HepG2 (cell line): ENCODE measurements around the gene GLTPD2. TPM values are rescaled to one million over a fixed set of nuclear protein-coding genes. Genes with fewer than 3 reads are reported as not detected.

ENCODE experiments used
- AFF4 ChIP-seq: sonication (generic); formaldehyde crosslinking; IDR thresholded peaks from 2 replicates; pipeline ENCODE4 v1.4.0; 2020; ENCODE audit warnings: missing genetic modification reagents
- ARID5B ChIP-seq: IDR thresholded peaks from 2 replicates; pipeline ENCODE4 v1.4.0; 2020; ENCODE audit warnings: mild to moderate bottlenecking, missing genetic modification reagents
- HES4 ChIP-seq: sonication (generic); formaldehyde crosslinking; IDR thresholded peaks from 2 replicates; pipeline ENCODE4 v1.9.0; 2021; ENCODE audit warnings: mild to moderate bottlenecking, missing genetic modification reagents, borderline replicate concordance
- IRX3 ChIP-seq: sonication (generic); formaldehyde crosslinking; IDR thresholded peaks from 2 replicates; pipeline ENCODE4 v1.8.1; 2023; ENCODE audit warnings: mild to moderate bottlenecking, low read depth, missing genetic modification reagents, borderline replicate concordance
- MEIS1 ChIP-seq: sonication (generic); formaldehyde crosslinking; IDR thresholded peaks from 2 replicates; pipeline ENCODE4 v1.9.0; 2021; ENCODE audit warnings: mild to moderate bottlenecking, missing genetic modification reagents, moderate library complexity, borderline replicate concordance
- NFKBIZ ChIP-seq: IDR thresholded peaks from 2 replicates; pipeline ENCODE4 v1.6.1; 2018; ENCODE audit warnings: missing genetic modification reagents, missing compliant biosample characterization
- PHF8 ChIP-seq: sonication (generic); formaldehyde crosslinking; IDR thresholded peaks from 2 replicates; pipeline ENCODE4 v1.5.0; 2020; ENCODE audit warnings: missing genetic modification reagents
- RBFOX2 ChIP-seq: fragments of 200-400 bp; formaldehyde crosslinking; IDR thresholded peaks from 2 replicates; pipeline ENCODE4 v1.6.1; 2017; ENCODE audit warnings: low read depth, mild to moderate bottlenecking, low read length
- RXRB ChIP-seq: IDR thresholded peaks from 2 replicates; pipeline ENCODE4 v1.6.1; 2016; ENCODE audit warnings: borderline replicate concordance, missing genetic modification reagents, missing compliant biosample characterization
- SMAD3 ChIP-seq: sonication (generic); formaldehyde crosslinking; IDR thresholded peaks from 2 replicates; pipeline ENCODE4 v1.4.0; 2020; ENCODE audit warnings: missing genetic modification reagents
- TFAP4 ChIP-seq: sonication (generic); IDR thresholded peaks from 2 replicates; pipeline ENCODE4 v1.6.1; 2016; ENCODE audit warnings: low read depth, borderline replicate concordance
- TGIF2 ChIP-seq: IDR thresholded peaks from 2 replicates; pipeline ENCODE4 v1.6.1; 2016; ENCODE audit warnings: control low read depth, missing compliant biosample characterization
- ZBTB49 ChIP-seq: sonication (generic); formaldehyde crosslinking; IDR thresholded peaks from 2 replicates; pipeline ENCODE4 v1.4.0; 2020; ENCODE audit warnings: missing genetic modification reagents, borderline replicate concordance
- ZNF3 ChIP-seq: IDR thresholded peaks from 2 replicates; pipeline ENCODE4 v1.7.0; 2017; ENCODE audit warnings: inconsistent platforms
- ZNF563 ChIP-seq: sonication (generic); formaldehyde crosslinking; IDR thresholded peaks from 2 replicates; pipeline ENCODE4 v1.8.0; 2022; ENCODE audit warnings: mild to moderate bottlenecking, moderate library complexity, missing genetic modification reagents
- ZNF564 ChIP-seq: sonication (generic); formaldehyde crosslinking; IDR thresholded peaks from 2 replicates; pipeline ENCODE4 v1.8.1; 2023; ENCODE audit warnings: mild to moderate bottlenecking, missing genetic modification reagents
- ZNF7 ChIP-seq: IDR thresholded peaks from 2 replicates; pipeline ENCODE4 v1.6.1; 2016; ENCODE audit warnings: missing biosample characterization, missing genetic modification reagents
- ZNF704 ChIP-seq: sonication (generic); formaldehyde crosslinking; IDR thresholded peaks from 2 replicates; pipeline ENCODE4 v1.8.1; 2023; ENCODE audit warnings: mild to moderate bottlenecking, inconsistent platforms, moderate library complexity, missing genetic modification reagents, borderline replicate concordance
- polyA plus RNA-seq, 8 experiments: library from polyadenylated mRNA; depleted of rRNA in 3 of 8; stranded (reverse) in 7 of 8; unstranded in 1 of 8; fragments of >200 nt; fragmentation: Illumina TruSeq in 4 of 8; extraction: Trizol in 4 of 8; gene quantifications; 2 replicates each; pipeline versions ENCODE4 v1.2.1 to v1.2.3, GENCODE V29; 2011 to 2016; ENCODE audit warnings: low read depth in 4 of 8, missing spikeins in 1 of 8, mixed read lengths in 1 of 8; ENCODE audit not compliant: insufficient read depth in 1 of 8
- total RNA-seq, 5 experiments: library from RNA; depleted of rRNA; stranded (reverse); fragments of >200 nt; fragmentation: Illumina TruSeq; extraction: Trizol; gene quantifications; 2 replicates each; pipeline ENCODE4 v1.2.3, GENCODE V29; 2016; ENCODE audit warnings: low read depth in 1 of 5

Gene GLTPD2
- total and polyA plus RNA-seq, 2 of the 13 experiments (the other 11 are each of a cell fraction or from before 2014, with no cell fraction given), result 7.5 to 12.9 TPM

GRCh38 chr17:4772235-4772613, 16.5 kb upstream of the GLTPD2 start (continued):
- TF ChIP-seq ZNF3 (CRISPR knock-in tag) (no peak), RXRB (CRISPR knock-in tag) (no peak), PHF8 (no peak), ZNF563 (CRISPR knock-in tag) (peak; percentile 21; the same call in 1 of the 2 replicates), SMAD3 (CRISPR knock-in tag) (no peak), ZNF704 (CRISPR knock-in tag) (0 out of 2 replicates have a peak, but pooled peaks have one; percentile 15), ZNF7 (CRISPR knock-in tag) (no peak), ARID5B (CRISPR knock-in tag) (no peak), NFKBIZ (CRISPR knock-in tag) (0 out of 2 replicates have a peak, but pooled peaks have one; percentile 0), ZNF564 (CRISPR knock-in tag) (no peak), ZBTB49 (CRISPR knock-in tag) (no peak), TGIF2 (peak; percentile 95; the same call in 1 of the 2 replicates), AFF4 (CRISPR knock-in tag) (no peak), IRX3 (CRISPR knock-in tag) (0 out of 2 replicates have a peak, but pooled peaks have one; percentile 18), HES4 (no peak; the same call in 1 of the 2 replicates), MEIS1 (CRISPR knock-in tag) (0 out of 2 replicates have a peak, but pooled peaks have one; percentile 13), TFAP4 (peak; percentile 84), RBFOX2 (no peak)
